Omental fat pad (tissue), 4 donors: Measurements from ENCODE around the gene ACOXL. TPM values are rescaled to one million over a fixed set of nuclear protein-coding genes. Genes with fewer than 3 reads are reported as not detected.
"Not testable (repeated sequence)": the region's sequence is repeated elsewhere in the genome, so short reads cannot be mapped to it uniquely, and the experiment has no call there.

ENCODE experiments used
- ATAC-seq: fragments of 150-250 bp; one replicate; pipeline ENCODE4 v1.9.1; 2016; ENCODE audit warnings: mild to moderate bottlenecking, moderate library complexity; ENCODE audit not compliant: low FRiP score
- DNase-seq: peaks from one replicate; pipeline ENCODE4 v3.0.0-alpha.2; 2019; ENCODE audit warnings: low spot score
- total RNA-seq, 4 donors: library from RNA; depleted of rRNA; stranded (reverse); fragments of >200 nt; gene quantifications; one replicate each; pipeline ENCODE4 v1.1.0, GENCODE V29; 2016
- TF ChIP-seq, protein P1 (sequence below), 3 donors: fragments of 450-650 bp; IDR thresholded peaks; one replicate each; pipeline ENCODE4 v1.5.1; 2016 to 2017; ENCODE audit warnings: antibody characterized with exemption in 3 of 3, mild to moderate bottlenecking in 3 of 3, moderate library complexity in 2 of 3

ACOXL gene
- total RNA-seq, 4 donors from 2014 or later, result 0.12 to 0.84 TPM; not detected in 2

- no peak for DNase-seq
- no peak for ATAC-seq
- TF ChIP-seq, protein P1, sequence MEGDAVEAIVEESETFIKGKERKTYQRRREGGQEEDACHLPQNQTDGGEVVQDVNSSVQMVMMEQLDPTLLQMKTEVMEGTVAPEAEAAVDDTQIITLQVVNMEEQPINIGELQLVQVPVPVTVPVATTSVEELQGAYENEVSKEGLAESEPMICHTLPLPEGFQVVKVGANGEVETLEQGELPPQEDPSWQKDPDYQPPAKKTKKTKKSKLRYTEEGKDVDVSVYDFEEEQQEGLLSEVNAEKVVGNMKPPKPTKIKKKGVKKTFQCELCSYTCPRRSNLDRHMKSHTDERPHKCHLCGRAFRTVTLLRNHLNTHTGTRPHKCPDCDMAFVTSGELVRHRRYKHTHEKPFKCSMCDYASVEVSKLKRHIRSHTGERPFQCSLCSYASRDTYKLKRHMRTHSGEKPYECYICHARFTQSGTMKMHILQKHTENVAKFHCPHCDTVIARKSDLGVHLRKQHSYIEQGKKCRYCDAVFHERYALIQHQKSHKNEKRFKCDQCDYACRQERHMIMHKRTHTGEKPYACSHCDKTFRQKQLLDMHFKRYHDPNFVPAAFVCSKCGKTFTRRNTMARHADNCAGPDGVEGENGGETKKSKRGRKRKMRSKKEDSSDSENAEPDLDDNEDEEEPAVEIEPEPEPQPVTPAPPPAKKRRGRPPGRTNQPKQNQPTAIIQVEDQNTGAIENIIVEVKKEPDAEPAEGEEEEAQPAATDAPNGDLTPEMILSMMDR (IDR thresholded peaks at IDR 0.05), result no peak
Measured at GRCh38 chr2:110853516-110853915, 121.1 kb downstream of the ACOXL start.

- DNase-seq, result no peak
- ATAC-seq, result no peak
- TF ChIP-seq, protein P1 (IDR thresholded peaks at IDR 0.05), result no peak
Measured at GRCh38 chr2:110853948-110854347, 121.6 kb downstream of the ACOXL start.

DNA sequence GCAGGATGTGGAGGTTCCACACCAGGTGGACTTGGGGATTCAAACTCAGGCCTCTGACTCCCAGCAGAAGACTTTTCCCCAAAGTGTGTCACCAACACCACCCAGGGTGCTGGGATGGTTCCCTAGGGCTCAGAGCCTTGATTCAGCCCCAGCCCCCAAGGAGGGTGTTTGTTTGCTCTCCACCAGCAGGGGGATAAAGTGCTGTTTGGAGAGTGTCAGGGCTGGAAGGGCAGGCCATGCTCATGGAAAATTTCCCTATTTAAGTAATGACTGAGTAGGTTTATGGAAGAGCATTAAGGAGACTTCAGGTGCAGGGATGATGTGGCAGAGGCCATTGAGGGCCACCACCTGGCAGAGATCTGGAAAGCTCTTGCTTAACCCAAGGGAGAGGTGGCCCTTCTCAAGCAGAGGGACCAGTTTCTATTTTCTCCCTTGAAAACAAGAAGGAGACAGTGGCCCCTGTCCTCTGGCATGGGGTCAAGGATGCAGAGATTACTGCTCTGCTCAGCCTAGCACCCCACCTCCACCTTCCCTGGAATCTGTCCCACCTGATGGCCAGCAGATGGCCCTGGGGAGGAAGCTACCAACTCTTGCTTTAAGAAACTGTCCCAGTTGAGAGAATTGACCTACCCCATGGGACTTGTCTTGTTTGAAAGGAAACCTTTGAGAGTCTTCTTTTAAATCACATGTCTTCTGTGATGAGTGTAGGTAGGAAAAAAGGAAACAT lies 122.1 kb downstream of the ACOXL start:
- no peak for ATAC-seq
- TF ChIP-seq, protein P1 (IDR thresholded peaks at IDR 0.05), result no peak
- no peak for DNase-seq

GRCh38 chr2:110855841-110856240 lies 123.5 kb downstream of the ACOXL start:
- ATAC-seq, DNase-seq: not testable (repeated sequence)

DNA sequence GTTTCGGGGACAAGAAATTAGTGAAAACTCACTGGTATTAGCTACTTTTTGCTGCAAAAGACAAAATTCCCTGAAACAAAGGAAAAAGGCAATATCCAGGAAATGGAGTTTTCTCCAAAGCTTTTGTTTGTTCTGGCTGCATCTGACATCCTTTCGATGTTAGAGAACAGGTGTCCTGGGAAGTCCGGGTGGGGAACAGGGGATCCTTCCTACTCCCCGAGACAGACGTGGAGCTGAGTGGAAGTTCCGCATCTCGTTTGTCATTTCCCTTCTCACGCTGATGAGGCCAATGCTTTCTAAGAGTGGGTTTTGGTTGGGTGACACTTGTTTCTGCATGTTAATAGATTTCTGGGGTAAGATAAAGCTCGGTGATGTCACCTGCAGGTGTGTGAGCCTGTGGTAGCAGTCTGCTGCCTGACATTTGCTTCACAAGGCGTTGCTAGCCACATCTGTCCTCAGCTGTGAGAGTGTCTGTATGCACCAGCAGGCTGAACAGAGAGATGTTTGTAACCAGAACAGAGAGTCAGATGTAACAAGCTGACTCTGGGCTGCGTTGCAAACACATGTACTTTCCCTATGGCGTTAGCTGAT lies 125.9 kb downstream of the ACOXL start:
- TF ChIP-seq, protein P1 (IDR thresholded peaks at IDR 0.05), result no peak
- no peak for ATAC-seq
- DNase-seq, result no peak

GRCh38 chr2:110858993-110859701 lies 126.8 kb downstream of the ACOXL start:
- ATAC-seq (no peak), DNase-seq (no peak)
- TF ChIP-seq, protein P1 (IDR thresholded peaks at IDR 0.05), result no peak

- DNase-seq (no peak), ATAC-seq (no peak)
- TF ChIP-seq, protein P1 (IDR thresholded peaks at IDR 0.05), result no peak
Measured at GRCh38 chr2:110860630-110861029, 128.3 kb downstream of the ACOXL start.
